T follicular helper cell (primary cell): ENCODE results near the gene CYB5R4.

ENCODE experiments used
- DNase-seq: peaks from one replicate; pipeline ENCODE4 v3.0.0-alpha.2; 2020; ENCODE audit warnings: low read depth
- total RNA-seq, 2 experiments: gene quantifications; one replicate each; lab custom pipeline; 2026; lab: John Stamatoyannopoulos, UW

The CYB5R4 gene, protein sequence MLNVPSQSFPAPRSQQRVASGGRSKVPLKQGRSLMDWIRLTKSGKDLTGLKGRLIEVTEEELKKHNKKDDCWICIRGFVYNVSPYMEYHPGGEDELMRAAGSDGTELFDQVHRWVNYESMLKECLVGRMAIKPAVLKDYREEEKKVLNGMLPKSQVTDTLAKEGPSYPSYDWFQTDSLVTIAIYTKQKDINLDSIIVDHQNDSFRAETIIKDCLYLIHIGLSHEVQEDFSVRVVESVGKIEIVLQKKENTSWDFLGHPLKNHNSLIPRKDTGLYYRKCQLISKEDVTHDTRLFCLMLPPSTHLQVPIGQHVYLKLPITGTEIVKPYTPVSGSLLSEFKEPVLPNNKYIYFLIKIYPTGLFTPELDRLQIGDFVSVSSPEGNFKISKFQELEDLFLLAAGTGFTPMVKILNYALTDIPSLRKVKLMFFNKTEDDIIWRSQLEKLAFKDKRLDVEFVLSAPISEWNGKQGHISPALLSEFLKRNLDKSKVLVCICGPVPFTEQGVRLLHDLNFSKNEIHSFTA
- total RNA-seq, result 49.4 to 57.2 reads per million in 2 experiments

DNA sequence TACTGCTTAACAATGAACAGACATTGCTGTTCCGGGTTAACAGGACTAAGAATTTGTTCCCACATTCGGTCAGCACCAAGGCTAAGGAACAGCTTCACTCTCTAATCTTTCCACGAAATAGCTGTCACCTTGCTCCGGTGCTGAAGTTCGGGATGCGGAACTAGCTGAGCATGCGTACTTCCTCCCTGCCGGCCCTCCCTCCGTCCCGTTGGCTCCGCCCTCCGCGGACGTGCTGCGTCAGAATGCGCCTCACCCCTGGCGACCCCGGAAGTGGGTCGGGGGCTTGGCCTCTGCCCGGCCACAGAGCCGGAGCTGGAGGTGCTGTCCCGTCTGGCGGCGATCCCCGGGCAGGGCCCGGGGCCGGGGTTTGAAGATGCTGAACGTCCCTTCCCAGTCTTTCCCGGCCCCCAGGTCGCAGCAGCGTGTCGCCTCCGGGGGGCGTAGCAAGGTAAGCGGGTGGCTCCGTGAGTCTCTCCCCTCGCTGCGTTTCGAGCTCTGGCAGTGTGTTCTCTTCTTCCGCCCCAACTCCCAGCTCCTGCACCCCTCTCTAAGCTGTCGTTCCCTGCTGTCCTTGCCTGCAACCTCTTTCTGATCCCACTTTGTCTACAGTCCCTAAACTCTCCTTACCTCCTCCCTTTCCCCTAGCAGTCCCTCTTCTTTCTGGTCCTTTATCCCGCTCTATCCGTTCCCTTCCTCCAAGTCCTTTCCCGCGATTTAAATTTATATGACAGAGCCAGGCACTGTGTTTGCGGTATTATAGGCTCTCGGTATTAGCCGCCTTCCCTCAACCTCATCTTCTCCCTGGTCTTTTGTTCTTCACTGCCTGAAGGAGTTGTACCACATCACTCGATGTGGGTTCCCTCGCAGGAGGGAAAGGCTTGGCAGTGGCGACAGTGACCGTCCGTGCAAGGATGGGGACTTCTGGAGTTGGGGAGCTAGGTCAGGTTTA is at the start of gene CYB5R4:
Gene CYB5R4, plus strand, starts transcription at position 280 of the 949 bp plus-strand sequence. Its CDS starts 94 bp downstream, at position 374.
- DNase-seq, result peak; percentile 87

DNA sequence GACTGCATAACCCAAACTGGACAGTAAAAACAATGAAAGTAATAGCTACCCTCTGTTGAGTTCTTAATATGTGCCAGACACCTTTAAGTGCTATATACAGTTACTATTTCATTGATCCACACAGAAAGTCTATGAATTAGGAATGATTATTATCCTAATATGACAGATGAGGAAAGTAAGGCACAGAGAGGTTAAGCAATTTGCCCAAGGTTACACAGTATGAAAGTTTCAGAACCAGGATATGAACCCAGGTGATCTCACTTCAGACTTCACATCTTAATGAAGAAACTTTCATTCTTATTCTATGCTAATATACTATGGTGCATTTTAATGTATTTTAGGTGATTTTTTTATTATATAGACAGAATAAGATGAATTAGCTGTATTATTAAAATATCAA is 46.9 kb upstream of the CYB5R4 start:
- no peak for DNase-seq

DNA sequence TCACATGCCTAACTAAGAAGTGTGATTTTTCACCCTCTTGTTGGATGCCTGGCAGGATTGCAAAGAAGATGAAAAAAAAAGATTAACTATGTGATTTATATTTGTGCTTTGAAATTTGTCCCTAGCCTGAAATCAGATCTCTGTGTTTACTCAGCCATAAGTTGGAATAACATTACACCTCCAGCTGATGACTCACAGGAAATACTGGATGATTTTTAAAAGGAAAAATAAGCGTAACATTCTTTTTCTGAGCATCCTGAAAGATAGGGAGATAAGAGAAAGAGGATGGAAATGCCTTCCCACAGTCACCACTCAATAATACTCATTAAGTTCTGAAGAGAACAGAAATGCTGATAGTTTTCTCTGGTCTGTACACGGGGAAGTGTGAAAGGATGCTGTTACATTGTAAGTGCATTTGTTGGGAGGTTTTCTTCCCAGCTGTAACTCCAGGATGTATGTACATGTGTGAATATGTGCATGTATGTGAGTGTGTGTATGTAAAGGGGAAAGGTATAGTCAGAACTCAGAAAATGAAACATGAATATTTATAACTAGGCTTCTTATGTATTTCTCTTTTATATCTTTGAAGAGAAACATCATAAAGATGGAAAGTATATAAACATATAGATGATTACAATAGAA is 43.7 kb upstream of the CYB5R4 start:
- DNase-seq, result no peak

DNA sequence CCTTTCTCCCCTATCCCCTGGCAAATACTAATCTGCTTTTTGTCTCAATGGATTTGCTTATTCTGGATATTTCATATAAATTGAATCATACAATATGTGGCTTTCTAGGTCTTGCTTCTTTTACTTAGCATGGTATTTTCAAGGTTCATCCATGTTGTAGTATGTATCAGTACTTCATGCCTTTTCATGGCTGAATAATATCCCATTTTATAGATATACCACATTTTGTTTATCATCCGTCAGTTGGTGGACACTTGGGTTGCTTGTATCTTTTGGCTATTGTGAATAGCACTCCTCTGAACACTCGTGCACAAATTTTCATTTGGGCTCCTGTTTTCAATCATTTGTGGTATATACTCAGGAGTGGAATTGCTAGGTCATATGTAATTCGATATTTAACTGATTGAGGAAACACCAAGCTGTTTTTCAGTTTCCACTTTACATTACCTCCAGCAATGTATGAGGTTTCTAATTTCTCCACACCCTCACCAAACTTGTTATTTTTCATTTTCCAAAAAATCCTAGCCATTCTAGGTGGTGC is 36.8 kb upstream of the CYB5R4 start:
- no peak for DNase-seq

DNA sequence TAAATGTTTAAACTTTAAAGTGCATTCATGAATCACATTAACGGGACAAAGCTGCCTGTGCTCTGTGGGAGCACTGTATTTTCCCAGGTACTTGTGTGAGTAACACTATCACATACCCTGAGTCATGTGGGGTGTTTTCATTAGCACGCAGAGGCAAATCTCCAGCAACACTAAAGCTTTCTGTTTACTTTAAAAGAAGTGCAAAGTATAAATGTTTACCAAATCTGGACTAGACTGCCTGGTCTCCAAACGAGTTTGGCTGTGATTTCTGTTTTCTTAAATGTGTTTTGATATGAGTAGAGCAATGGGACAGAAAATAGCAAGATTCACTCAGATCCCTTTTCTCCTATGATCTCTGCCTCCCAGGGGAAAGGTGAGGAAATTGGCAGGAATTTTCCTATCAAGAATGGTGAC is 35.1 kb upstream of the CYB5R4 start:
- DNase-seq, result no peak

DNA sequence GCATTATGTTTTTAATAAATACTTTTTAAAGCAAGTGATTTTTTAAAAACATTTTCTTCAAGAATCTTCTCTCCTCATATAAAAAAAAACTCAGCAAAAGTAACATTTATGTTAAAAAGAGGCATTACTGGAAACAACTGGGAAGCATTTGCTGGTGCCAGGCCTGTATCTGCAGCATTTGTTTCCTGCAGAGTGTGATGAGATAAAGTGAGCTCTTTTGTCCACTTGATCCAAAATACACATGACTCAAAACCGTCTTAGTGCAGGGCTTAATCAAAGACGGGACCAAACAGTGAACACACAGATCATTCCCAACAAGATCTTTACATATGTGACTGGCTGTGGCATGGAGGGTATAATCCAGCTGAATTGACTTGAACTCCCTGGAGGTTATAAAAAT is 34.7 kb upstream of the CYB5R4 start:
- DNase-seq, result no peak

DNA sequence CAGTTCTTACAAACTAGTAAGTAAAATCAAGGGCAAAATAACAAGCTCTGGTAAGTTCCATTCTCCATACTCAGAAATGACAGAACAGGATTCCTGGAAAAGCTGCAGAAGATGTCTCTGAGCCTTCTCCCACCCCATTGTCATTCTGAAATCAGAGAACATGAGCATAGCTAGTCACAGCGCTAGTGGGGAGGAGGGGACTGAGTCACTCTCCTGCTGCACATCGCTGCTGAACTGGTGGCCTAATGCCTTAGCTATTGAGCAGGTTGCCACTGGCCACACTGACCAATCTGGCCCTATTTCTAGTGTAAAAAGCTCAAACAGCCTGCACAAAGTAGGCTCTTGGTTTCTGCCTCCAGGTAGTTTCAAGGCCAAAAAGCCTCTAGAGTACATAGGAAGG is 32.4 kb upstream of the CYB5R4 start:
- no peak for DNase-seq

DNA sequence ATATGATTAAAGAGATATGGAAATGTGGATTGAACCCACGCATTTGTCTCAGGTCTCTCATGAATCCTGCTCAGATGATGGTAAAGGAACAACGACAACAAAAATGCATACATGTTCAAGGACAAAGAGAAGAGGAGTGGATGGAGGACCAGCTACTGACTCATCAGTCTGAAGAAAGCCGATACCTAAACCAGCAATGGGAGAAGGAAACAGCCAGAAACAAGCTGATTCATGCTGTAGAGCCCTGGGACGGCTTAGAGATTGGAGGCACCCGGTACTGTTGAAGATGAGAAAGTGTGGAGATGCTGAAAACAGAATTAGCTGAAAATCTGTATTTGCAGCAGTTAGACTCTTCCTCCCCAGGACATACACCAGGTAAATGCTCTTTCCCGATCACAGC is 20.8 kb upstream of the CYB5R4 start:
- no peak for DNase-seq

DNA sequence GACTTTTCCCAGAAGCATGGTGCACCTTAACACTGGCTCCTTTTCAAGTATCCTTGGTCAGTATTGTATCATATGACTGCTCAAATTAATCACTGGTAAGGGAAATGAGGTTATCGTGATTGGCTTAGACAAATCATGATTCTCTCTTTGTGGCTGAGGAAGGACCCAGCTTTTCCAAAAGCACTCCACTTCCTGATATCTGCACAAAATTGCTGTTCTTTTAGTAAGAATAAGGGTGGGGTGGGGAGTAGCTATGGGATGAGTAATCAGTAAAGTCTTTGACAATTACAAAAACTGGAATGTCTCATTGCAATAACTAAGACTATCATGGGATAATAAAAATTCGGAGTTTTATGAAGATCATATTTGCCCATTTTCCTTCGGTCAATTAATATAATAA is 15.3 kb upstream of the CYB5R4 start:
- no peak for DNase-seq

DNA sequence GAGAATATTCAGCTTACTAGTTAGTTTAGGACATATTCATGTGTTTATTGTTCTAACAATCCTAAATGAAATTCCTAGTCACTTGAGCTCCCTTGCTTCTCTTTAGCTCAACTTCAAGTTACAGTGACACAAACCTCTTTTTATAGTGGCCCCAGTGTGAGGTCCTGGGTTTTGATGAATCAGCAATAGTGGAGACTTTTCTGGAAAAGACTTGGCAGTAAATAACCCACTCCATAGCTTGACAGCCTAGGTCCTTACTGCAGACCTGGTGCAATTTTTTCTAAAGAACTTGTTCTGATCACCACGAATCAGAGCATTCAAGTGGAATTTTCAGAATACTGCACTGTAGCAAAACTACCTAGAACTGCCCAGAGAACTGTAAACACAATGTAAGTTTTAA is 13.2 kb upstream of the CYB5R4 start:
- DNase-seq, result no peak

DNA sequence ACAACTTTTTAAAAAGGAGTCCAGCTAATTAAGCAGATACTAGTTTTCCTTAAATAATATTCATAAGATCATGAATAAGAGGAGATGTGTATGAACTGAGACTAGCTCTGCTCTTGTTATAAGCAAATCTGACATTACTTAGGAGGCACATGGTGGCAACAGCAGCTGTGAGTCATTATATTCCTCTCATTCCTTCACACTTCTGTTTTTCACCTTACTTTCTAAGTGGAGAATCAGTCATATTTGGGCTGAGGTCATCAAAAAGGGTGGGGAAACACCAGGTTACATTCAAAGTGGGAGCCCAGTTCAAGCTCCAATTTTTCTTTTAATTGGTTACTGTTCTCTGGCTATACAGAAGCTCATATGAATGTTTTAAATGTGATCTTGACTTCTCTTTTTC is 12.3 kb upstream of the CYB5R4 start:
- DNase-seq, result no peak

DNA sequence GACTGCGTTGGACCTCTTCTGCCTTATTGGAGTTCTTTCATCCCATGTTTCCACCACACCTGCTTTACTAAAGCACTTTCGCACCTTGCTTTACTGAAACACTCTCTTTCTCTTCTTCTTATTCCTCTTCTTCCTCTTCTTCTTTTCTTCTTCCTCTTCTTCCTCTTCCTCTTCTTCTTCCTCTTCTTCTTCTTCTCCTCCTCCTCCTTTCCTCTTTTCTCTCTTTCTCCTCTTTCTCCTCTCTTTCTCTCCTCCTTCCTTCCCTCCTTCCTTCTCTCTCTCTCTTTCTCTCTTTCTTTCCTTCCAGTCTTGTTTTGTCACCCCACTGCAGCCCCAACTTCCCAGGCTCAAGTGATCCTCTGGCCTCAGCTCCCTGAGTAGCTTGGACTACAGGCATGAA is 10.4 kb upstream of the CYB5R4 start:
- no peak for DNase-seq

DNA sequence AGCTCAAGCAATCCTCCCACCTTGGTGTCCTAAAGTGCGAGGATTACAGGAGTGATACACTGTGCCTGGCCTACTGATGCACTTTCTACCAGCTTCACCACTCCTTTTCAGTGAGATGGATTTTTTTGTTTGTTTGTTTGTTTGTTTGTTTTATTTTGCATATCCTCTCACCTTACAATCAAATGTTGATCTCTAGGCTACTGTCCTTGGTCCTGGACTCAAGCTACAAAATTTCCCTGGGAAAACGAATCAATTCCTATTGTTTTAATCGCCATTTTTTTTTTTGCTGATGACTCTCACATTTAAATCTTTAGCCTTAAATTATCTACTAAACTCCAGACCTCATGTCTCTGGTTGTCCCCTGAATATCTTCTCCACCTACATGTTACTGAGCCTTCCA is 9.9 kb upstream of the CYB5R4 start:
- no peak for DNase-seq

DNA sequence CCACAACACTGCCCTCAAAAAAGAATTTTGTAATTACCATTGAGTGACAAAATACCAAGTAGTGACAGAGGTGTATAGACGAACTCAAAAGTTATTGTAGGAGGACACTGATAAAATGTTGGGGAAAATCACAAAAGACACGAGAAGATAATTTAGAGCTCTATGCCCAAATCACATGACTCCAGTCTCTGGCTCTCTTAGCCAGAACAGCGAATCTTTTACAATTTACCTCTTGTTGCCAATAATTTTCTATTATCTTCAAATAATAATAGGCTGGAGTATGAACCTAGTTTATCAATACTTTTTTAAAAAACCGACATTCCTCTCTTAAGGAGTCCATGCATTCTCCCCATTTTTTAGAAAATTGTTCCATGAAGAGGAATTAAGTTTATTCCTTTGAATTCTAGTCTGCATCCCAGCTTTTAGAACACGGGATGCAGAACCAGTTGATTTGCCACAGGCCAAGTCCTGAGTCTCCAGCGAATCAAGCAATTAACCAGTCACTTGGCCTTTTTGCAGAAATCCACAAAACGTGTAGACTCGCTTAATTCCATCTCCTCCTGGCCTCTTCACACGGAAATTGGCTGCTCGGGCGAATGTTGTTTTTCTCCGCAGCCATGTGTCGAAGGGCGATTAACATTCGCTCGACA is 6.8 kb upstream of the CYB5R4 start:
- no peak for DNase-seq

DNA sequence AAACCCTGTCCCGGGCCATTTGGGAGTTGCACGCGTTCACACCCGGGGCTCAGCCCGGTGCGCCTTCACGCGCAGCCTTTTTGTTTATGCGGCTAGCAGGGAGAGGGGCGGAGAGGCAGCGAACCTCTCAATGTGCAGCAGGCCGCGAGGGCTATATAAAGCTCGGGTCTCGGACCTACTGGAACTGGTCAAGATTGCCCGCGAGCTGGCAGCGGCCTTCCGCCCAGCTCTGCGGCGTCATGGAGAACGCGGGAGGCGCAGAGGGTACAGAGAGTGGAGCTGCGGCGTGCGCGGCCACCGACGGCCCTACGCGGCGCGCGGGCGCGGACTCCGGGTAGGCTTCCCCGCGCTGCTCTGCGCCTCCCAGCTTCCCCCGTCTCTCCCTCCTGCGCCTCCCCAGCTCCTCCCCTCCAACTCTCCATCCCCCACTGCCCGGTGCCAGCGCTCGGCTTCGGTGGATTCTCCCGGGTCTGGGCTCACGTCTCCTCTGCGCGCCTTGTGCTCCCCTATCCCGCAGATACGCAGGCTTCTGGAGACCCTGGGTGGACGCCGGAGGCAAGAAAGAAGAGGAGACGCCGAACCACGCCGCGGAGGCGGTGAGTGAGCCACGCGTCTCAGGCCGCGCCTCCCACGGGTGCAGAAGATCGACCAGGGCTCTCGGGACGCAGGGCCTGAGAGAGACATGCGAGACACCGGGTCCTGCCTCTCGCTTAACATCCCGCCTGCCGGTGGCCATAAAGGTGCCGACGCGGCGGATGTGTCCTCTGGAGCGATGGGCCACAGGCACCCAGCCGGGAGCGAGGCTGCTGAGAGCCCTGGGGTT is 6.1 kb upstream of the CYB5R4 start, which contains the start of gene RIPPLY2:
Gene RIPPLY2, plus strand, starts transcription at position 183 of the 823 bp plus-strand sequence. Its CDS starts 57 bp downstream, at position 240.
- DNase-seq, result no peak

DNA sequence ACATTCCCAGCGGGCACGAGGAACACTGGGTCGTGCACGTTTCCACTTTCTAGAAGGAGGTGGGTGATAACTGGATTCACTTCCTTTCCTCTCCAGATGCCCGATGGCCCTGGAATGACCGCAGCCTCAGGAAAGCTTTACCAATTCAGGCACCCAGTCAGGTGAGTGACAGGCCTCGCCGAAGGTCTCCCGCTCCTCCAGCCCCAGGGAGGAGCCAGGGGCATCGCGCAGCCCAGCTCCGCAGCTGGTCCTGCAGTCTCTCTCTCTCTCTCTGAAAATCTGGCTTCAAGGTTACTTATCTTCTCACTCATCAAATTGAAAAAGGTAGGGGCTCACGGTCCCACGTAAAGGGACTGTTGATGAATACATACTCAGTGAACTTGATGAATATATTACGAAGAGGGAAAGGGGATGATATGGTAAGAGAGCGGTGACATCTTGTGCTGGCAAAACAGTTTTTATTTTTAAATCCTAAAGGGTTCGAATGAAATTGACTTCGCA is 5.4 kb upstream of the CYB5R4 start:
- DNase-seq, result no peak

DNA sequence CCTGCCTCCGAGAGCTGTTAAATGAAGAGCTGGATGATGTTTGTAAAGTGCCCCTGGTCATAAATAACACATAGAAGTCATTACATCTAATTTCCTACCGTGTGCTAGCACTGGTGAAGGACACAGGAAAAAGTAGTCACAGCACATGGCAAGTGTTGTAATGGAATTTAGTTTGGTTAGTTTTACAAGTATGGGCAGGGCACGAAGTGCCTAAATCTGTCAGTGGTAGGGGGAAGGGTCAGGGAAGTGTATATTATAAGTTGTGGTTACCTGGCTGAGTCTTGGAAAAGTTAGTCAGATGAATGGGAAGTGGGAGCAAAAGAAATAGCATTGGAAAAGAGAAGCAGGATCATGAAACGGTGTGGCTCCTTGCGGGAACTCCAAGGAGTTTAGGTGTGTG is 4.7 kb upstream of the CYB5R4 start:
- DNase-seq, result no peak

DNA sequence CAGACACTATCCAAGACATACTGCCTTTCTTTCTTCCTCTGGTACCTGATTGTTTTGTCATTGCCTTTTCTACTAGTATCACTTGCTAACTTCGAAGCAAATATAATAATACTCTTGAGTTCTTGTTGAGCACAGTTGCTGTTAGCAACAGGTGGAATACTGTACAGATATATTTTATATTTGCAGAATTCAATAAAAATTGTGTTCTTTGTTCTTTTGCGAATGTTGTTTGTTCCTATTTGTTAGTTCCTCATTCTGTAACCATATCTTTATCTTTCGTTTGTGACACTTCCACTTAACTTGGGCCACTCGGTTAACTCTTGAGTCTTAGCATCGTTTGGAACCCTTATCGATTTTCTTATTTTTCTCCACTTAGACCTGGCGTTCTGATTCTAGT is 868 bp downstream of the CYB5R4 start:
- no peak for DNase-seq

DNA sequence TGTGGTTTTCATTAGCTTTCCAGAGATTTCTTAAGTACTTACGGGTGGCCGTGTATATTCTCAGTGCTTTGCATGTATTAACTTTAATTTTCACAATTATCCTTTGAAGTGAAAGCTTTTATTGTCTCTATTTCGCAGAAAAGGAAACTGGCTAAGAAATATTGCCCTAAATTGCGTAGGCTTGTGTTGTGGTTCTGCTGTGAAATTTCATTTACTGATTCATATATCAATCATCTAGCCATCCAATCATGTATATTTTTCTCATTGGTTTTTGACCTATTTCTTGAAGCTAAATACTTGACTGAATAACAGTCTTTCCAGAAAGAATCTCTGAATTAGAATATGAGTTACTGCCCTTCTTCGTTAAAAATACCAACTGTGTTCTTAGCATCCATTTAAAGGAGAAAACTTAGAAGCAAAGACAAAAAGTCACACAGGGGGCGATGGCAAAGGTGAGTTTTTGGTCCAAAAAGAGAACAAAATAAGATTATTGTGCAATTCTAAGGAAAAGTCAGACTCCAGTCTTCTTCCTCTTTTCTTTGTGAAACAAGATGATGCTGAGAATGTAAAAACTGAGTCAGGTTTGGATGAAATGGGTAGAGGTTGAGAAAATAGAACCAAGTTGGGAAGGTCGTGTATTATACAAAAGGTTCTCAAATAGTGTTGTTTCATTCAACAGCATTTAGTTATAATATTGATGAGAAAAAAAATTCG is 1.4 kb downstream of the CYB5R4 start:
- DNase-seq, result no peak
